HEK293T (cell line): ENCODE measurements around the gene HAO1.

Source experiments
- CTCF ChIA-PET: fragments of 350-600 bp; formaldehyde crosslinking; extraction: SDS; loops from one replicate; lab custom pipeline; 2021; ENCODE audit warnings: antibody characterized with exemption, inconsistent platforms; lab: Yijun Ruan, JAX
- POLR2A ChIA-PET: fragments of 350-600 bp; formaldehyde crosslinking; extraction: SDS; loops from one replicate; lab custom pipeline; 2020; ENCODE audit warnings: antibody characterized with exemption, inconsistent platforms; lab: Yijun Ruan, JAX
- DNase-seq: peaks from one replicate; pipeline ENCODE4 v3.0.0; 2012; ENCODE audit warnings: mixed read lengths; ENCODE audit errors: extremely low spot score
- ARNT ChIP-seq: fragments of 450-650 bp; IDR thresholded peaks from 2 replicates; pipeline ENCODE4 v1.6.1; 2017; ENCODE audit warnings: mild to moderate bottlenecking
- BHLHE40 ChIP-seq: fragments of 450-650 bp; IDR thresholded peaks from 2 replicates; pipeline ENCODE4 v1.6.1; 2016; ENCODE audit warnings: mild to moderate bottlenecking, moderate library complexity, borderline replicate concordance
- CTBP1 ChIP-seq: fragments of 450-650 bp; IDR thresholded peaks from 2 replicates; pipeline ENCODE4 v1.6.1; 2016; ENCODE audit warnings: borderline replicate concordance
- ELF4 ChIP-seq: fragments of 450-650 bp; IDR thresholded peaks from 2 replicates; pipeline ENCODE4 v1.6.1; 2017; ENCODE audit warnings: antibody characterized with exemption
- FOXA1 ChIP-seq: fragments of 450-650 bp; IDR thresholded peaks from 2 replicates; pipeline ENCODE4 v1.6.1; 2016; ENCODE audit warnings: mild to moderate bottlenecking
- FOXK2 ChIP-seq: fragments of 450-650 bp; IDR thresholded peaks from 2 replicates; pipeline ENCODE4 v1.6.1; 2016; ENCODE audit warnings: mild to moderate bottlenecking
- FOXM1 ChIP-seq: fragments of 450-650 bp; IDR thresholded peaks from 2 replicates; pipeline ENCODE4 v1.6.1; 2017; ENCODE audit warnings: mild to moderate bottlenecking, borderline replicate concordance
- HDGF ChIP-seq: fragments of 450-650 bp; IDR thresholded peaks from 2 replicates; pipeline ENCODE4 v1.6.1; 2017; ENCODE audit warnings: antibody characterized with exemption, borderline replicate concordance
- L3MBTL2 ChIP-seq: fragments of 450-650 bp; conservative IDR thresholded peaks from 2 replicates; pipeline ENCODE4 v1.6.1; 2016; ENCODE audit warnings: mild to moderate bottlenecking
- LEF1 ChIP-seq: fragments of 450-650 bp; IDR thresholded peaks from 2 replicates; pipeline ENCODE4 v1.6.1; 2017; ENCODE audit warnings: mild to moderate bottlenecking, borderline replicate concordance
- NFRKB ChIP-seq: fragments of 450-650 bp; IDR thresholded peaks from 2 replicates; pipeline ENCODE4 v1.6.1; 2016; ENCODE audit warnings: mild to moderate bottlenecking, moderate library complexity
- PKNOX1 ChIP-seq: fragments of 450-650 bp; IDR thresholded peaks from 2 replicates; pipeline ENCODE4 v1.6.1; 2016
- SP1 ChIP-seq: fragments of 450-650 bp; IDR thresholded peaks from 2 replicates; pipeline ENCODE4 v1.6.1; 2017
- SUZ12 ChIP-seq: fragments of 450-650 bp; IDR thresholded peaks from 2 replicates; pipeline ENCODE4 v1.6.1; 2016; ENCODE audit warnings: mild to moderate bottlenecking
- TARDBP ChIP-seq: fragments of 450-650 bp; IDR thresholded peaks from 2 replicates; pipeline ENCODE4 v1.6.1; 2016
- ZNF384 ChIP-seq: fragments of 450-650 bp; IDR thresholded peaks from 2 replicates; pipeline ENCODE4 v1.6.1; 2016

Gene HAO1

GRCh38 chr20:7912551-7912950 is 27.7 kb downstream of the HAO1 start:
- no peak for DNase-seq
- ChIA-PET CTCF (no interaction called here), POLR2A (no interaction called here)
- TF ChIP-seq FOXK2 (no peak), LEF1 (no peak), ARNT (no peak), FOXM1 (no peak), FOXA1 (no peak), HDGF (no peak), SUZ12 (no peak), TARDBP (no peak), L3MBTL2 (no peak), ZNF384 (no peak), BHLHE40 (no peak), NFRKB (no peak), PKNOX1 (no peak), SP1 (no peak), CTBP1 (no peak), ELF4 (no peak)

- ChIA-PET CTCF (no interaction called here), POLR2A (no interaction called here)
- TF ChIP-seq CTBP1 (no peak), FOXM1 (no peak), TARDBP (no peak), FOXK2 (no peak), FOXA1 (no peak), SUZ12 (no peak), PKNOX1 (no peak), L3MBTL2 (no peak), BHLHE40 (no peak), ZNF384 (no peak), ARNT (no peak), ELF4 (no peak), NFRKB (no peak), LEF1 (no peak)
- DNase-seq = no peak
These were observed 28.5 kb downstream of the HAO1 start for GRCh38 chr20:7911586-7912330.

GRCh38 chr20:7908905-7909304 is 31.4 kb downstream of the HAO1 start:
- CTCF ChIA-PET = interaction anchor here (0.5 kb wide), 1 partner anchor 945 kb away, joined by 3 read pairs; no protein-coding TSS in a partner anchor
- TF ChIP-seq SP1 = no peak
- no peak for TF ChIP-seq NFRKB
- TF ChIP-seq PKNOX1 = no peak
- no peak for TF ChIP-seq FOXM1
- no peak for TF ChIP-seq ZNF384
- TF ChIP-seq SUZ12 = no peak
- TF ChIP-seq FOXK2 = no peak
- no peak for TF ChIP-seq ELF4
- no peak for TF ChIP-seq BHLHE40
- TF ChIP-seq TARDBP = no peak
- POLR2A ChIA-PET = no interaction called here
- no peak for DNase-seq

GRCh38 chr20:7903429-7903828 is 36.8 kb downstream of the HAO1 start:
- ChIA-PET POLR2A (no interaction called here), CTCF (no interaction called here)
- TF ChIP-seq FOXK2 (no peak), FOXM1 (no peak)
- DNase-seq = no peak

- TF ChIP-seq FOXA1 = no peak
- no peak for TF ChIP-seq ARNT
- TF ChIP-seq TARDBP = no peak
- TF ChIP-seq BHLHE40 = no peak
- TF ChIP-seq CTBP1 = no peak
- TF ChIP-seq LEF1 = no peak
- no peak for TF ChIP-seq NFRKB
- no peak for TF ChIP-seq FOXM1
- TF ChIP-seq PKNOX1 = no peak
- TF ChIP-seq L3MBTL2 = no peak
- no peak for TF ChIP-seq HDGF
- no peak for TF ChIP-seq ZNF384
- no peak for TF ChIP-seq SUZ12
- no peak for TF ChIP-seq ELF4
- CTCF ChIA-PET = no interaction called here
- no peak for DNase-seq
- POLR2A ChIA-PET = no interaction called here
These were observed 37.4 kb downstream of the HAO1 start for GRCh38 chr20:7902879-7903278.

GRCh38 chr20:7897781-7898364 is 42.4 kb downstream of the HAO1 start:
- no peak for DNase-seq
- CTCF ChIA-PET = no interaction called here
- no peak for TF ChIP-seq NFRKB
- no peak for TF ChIP-seq HDGF
- POLR2A ChIA-PET = no interaction called here
